NB4 (cell line): ENCODE data around the gene TNNI3K.

Experiments used
- DNase-seq: peaks from one replicate; pipeline ENCODE4 v3.0.0; 2010; ENCODE audit warnings: low read depth
- H3K4me3 ChIP-seq: one replicate; pipeline ENCODE4 v1.5.1; 2011; ENCODE audit warnings: mild to moderate bottlenecking, low read depth, low read length, moderate library complexity
- MYC ChIP-seq: IDR thresholded peaks from 2 replicates; pipeline ENCODE4 v1.6.1; 2011; ENCODE audit warnings: low read depth, low read length
- POLR2A ChIP-seq: IDR thresholded peaks from 2 replicates; pipeline ENCODE4 v1.6.1; 2011; ENCODE audit warnings: mild to moderate bottlenecking; ENCODE audit not compliant: insufficient read length; ENCODE audit errors: extremely low read depth
- TF ChIP-seq, protein P1 (sequence below): IDR thresholded peaks from 2 replicates; pipeline ENCODE4 v1.6.1; 2011; ENCODE audit warnings: low read depth, low read length
- TF ChIP-seq, protein P2 (sequence below): IDR thresholded peaks from one replicate; pipeline ENCODE4 v1.5.1; 2012; ENCODE audit warnings: low read depth, low read length

The TNNI3K gene

DNA sequence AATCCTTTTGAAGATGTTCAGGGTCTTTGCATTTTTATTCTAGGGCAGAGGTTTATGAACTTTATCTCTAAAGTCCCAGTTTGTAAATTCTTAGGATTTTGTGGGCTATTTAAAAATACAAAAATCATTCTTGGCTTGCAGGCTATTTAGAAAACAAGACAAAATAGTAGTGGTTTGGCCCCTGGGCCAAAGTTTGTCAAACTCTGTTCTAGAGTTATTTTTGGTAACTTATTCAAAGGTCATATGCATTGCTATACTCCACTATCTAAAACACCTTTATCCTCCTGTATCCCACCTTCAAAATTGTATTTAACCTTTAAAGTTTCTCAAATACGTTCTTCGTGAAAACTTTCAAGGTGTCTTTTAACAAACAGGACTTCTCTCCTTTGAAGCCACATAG is 352.7 kb downstream of the TNNI3K start:
- TF ChIP-seq POLR2A (no peak), MYC (no peak)
- TF ChIP-seq, protein P1, sequence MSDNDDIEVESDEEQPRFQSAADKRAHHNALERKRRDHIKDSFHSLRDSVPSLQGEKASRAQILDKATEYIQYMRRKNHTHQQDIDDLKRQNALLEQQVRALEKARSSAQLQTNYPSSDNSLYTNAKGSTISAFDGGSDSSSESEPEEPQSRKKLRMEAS = no peak
- TF ChIP-seq, protein P2, sequence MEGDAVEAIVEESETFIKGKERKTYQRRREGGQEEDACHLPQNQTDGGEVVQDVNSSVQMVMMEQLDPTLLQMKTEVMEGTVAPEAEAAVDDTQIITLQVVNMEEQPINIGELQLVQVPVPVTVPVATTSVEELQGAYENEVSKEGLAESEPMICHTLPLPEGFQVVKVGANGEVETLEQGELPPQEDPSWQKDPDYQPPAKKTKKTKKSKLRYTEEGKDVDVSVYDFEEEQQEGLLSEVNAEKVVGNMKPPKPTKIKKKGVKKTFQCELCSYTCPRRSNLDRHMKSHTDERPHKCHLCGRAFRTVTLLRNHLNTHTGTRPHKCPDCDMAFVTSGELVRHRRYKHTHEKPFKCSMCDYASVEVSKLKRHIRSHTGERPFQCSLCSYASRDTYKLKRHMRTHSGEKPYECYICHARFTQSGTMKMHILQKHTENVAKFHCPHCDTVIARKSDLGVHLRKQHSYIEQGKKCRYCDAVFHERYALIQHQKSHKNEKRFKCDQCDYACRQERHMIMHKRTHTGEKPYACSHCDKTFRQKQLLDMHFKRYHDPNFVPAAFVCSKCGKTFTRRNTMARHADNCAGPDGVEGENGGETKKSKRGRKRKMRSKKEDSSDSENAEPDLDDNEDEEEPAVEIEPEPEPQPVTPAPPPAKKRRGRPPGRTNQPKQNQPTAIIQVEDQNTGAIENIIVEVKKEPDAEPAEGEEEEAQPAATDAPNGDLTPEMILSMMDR = no peak
- DNase-seq = no peak
- no peak overlapping the region for H3K4me3 ChIP-seq

DNA sequence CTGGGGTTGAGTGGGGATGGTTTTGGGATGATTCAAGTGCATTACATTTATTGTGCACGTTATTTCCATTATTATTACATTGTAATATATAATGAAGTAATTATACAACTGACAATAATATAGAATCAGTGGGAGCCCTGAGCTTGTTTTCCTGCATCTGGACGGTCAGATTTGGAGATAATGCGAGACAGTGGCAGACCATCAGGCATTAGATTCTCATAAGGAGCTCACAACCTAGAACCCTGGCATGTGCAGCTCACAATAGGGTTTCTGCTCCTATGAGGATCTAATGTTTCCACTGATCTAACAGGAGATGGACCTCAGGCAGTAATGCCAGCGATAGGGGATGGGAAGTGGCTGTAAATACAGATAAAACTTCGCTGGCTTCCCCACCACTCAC is 355.1 kb downstream of the TNNI3K start:
- TF ChIP-seq MYC (no peak), POLR2A (no peak)
- TF ChIP-seq, protein P2 = no peak
- TF ChIP-seq, protein P1 = no peak
- no peak for DNase-seq
- H3K4me3 ChIP-seq = no peak overlapping the region

DNA sequence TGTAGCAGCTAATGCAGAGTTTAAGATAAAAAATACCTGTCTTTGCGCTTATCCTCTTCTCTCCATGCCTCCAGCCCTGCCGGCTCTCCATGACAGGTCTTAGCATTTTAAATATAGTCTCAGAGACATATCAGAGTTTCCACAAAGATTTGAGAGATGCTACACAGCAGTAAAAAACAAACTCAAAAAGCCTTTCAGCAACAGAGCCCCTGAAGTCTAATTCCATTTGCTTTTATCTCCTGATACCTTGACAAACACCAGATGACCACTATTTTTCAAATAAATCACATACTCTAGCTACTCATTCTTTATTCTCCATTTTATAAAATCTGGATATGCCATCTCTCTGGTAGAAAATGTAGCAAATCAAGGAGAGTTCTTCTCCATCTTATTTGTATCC is 356.8 kb downstream of the TNNI3K start:
- TF ChIP-seq MYC (no peak), POLR2A (no peak)
- TF ChIP-seq, protein P2 = no peak
- TF ChIP-seq, protein P1 = no peak
- H3K4me3 ChIP-seq = no peak overlapping the region
- no peak for DNase-seq

DNA sequence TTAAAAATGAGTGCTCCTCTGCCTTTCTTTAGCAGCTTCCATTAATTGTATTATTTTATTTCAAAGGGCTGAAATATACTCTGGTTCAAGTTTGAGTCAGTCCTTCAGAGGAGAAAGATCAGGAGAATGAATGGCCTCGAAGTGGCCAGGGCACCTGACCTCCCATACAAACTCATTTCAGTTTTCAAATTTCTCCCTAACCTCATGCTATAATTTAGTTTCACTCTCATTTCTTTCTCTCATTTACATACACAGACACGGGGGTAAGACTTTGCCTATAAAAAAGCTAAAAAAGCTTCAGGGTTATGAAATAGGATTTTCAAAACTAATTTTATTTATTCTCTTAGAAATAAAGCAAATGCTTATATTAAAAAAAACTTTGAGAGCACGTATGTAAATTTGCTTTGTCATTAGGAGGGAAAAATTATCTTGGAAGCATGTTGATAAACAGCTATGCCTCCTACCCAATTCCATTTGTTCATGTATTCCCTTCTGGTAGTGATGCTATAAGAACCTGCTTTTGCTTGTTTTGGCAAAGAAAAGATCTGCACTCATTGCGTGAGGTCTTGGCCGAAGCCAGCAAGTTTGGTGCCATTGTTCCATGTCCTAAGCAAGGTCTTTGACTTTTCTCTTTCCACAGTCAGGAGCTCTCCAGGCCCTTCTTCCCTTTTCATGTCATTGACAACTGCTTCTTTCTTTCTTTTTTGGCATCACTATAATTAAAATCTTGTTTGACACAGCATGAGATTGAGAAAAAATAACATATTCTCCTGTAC is 357.6 kb downstream of the TNNI3K start:
- no peak overlapping the region for H3K4me3 ChIP-seq
- TF ChIP-seq, protein P1 = no peak
- no peak for TF ChIP-seq MYC
- no peak for TF ChIP-seq POLR2A
- TF ChIP-seq, protein P2 = no peak
- no peak for DNase-seq
